DOHH2 (cell line): Measurements from ENCODE around the gene DIS3.

Experiments used
- H3F3A ChIP-seq: fragments of 200-600 bp; sonication (generic), shearing (Covaris generic); 2 replicates; pipeline ENCODE4 v1.6.0; 2016; ENCODE audit warnings: antibody characterized with exemption, mild to moderate bottlenecking; ENCODE audit not compliant: control insufficient read depth, insufficient read depth
- H3K27ac ChIP-seq: fragments of 200-600 bp; sonication (generic); 2 replicates; pipeline ENCODE4 v1.5.1; 2014; ENCODE audit warnings: low read depth, mild to moderate bottlenecking, low read length, moderate library complexity
- H3K27me3 ChIP-seq: fragments of 200-600 bp; sonication (generic); 2 replicates; pipeline ENCODE4 v1.6.1; 2014; ENCODE audit warnings: mild to moderate bottlenecking, low read length, mixed read lengths; ENCODE audit not compliant: control insufficient read depth
- H3K36me3 ChIP-seq: fragments of 200-600 bp; sonication (generic); 2 replicates; pipeline ENCODE4 v1.6.1; 2014; ENCODE audit warnings: mild to moderate bottlenecking, low read length, moderate library complexity, mixed read lengths; ENCODE audit not compliant: control insufficient read depth
- H3K4me1 ChIP-seq: fragments of 200-600 bp; sonication (generic); 2 replicates; pipeline ENCODE4 v1.6.1; 2014; ENCODE audit warnings: mild to moderate bottlenecking, low read length, mixed read lengths; ENCODE audit not compliant: control insufficient read depth
- H3K4me2 ChIP-seq: fragments of 200-600 bp; sonication (generic); 2 replicates; pipeline ENCODE4 v1.6.0; 2014; ENCODE audit warnings: mild to moderate bottlenecking, low read length, moderate library complexity
- H3K4me3 ChIP-seq: fragments of 200-600 bp; sonication (generic); 2 replicates; pipeline ENCODE4 v1.5.1; 2014; ENCODE audit warnings: mild to moderate bottlenecking, low read length, mixed read lengths
- H3K79me2 ChIP-seq: fragments of 200-600 bp; sonication (generic); 2 replicates; pipeline ENCODE4 v1.6.1; 2014; ENCODE audit warnings: mild to moderate bottlenecking, low read length, mixed read lengths; ENCODE audit not compliant: control insufficient read depth
- H3K9me2 ChIP-seq: fragments of 200-600 bp; sonication (generic); replicated peaks from 2 replicates; pipeline ENCODE4 v1.6.1; 2014; ENCODE audit warnings: mild to moderate bottlenecking, low read length, mixed read lengths; ENCODE audit not compliant: control insufficient read depth
- H3K9me3 ChIP-seq: fragments of 200-600 bp; sonication (generic); 2 replicates; pipeline ENCODE4 v1.6.1; 2014; ENCODE audit warnings: antibody characterized with exemption, low read length, mixed read lengths; ENCODE audit not compliant: control insufficient read depth, insufficient read depth
- H4K20me1 ChIP-seq: fragments of 200-600 bp; sonication (generic); 2 replicates; pipeline ENCODE4 v1.6.0; 2014; ENCODE audit warnings: low read depth, mild to moderate bottlenecking, antibody characterized with exemption, low read length, moderate library complexity; ENCODE audit not compliant: control insufficient read depth, insufficient read depth
- CTCF ChIP-seq: fragments of 200-600 bp; sonication (generic); IDR thresholded peaks from one replicate; pipeline ENCODE4 v1.5.1; 2014; ENCODE audit warnings: antibody characterized with exemption, mild to moderate bottlenecking, low read depth, low read length; ENCODE audit not compliant: poor library complexity, severe bottlenecking
- EZH2phosphoT487 ChIP-seq: fragments of 200-600 bp; sonication (generic); IDR thresholded peaks from 2 replicates; pipeline ENCODE4 v1.6.1; 2017; ENCODE audit warnings: borderline replicate concordance, mild to moderate bottlenecking, antibody characterized with exemption, low read length, moderate library complexity, mixed read lengths

DIS3 gene

GRCh38 chr13:72757792-72758535, 23.7 kb downstream of the DIS3 start:
- Histone ChIP-seq H3K4me1 (peaks cover 24% of the 10 kb centered on the region), H4K20me1 (0 out of 2 replicates have a peak, but pooled peaks cover 4% of the 10 kb centered on the region), H3F3A (peaks cover 17% of the 10 kb centered on the region), H3K79me2 (peaks cover 20% of the 10 kb centered on the region), H3K4me3 (no peak overlapping the region), H3K27me3 (no peaks in the 10 kb centered on the region), H3K9me2 (no peaks in the 10 kb centered on the region), H3K27ac (no peak overlapping the region), H3K9me3 (no peaks in the 10 kb centered on the region), H3K36me3 (peaks cover 89% of the 10 kb centered on the region), H3K4me2 (no peak overlapping the region)
- TF ChIP-seq CTCF (no peak), EZH2phosphoT487 (no peak)

- H3K36me3 ChIP-seq = peaks cover 90% of the 10 kb centered on the region
- peaks cover 57% of the 10 kb centered on the region for H3K79me2 ChIP-seq
- no peaks in the 10 kb centered on the region for H3K4me1 ChIP-seq
- TF ChIP-seq CTCF (no peak), EZH2phosphoT487 (no peak)
- no peak overlapping the region for H3K4me3 ChIP-seq
- H3K27me3 ChIP-seq = no peaks in the 10 kb centered on the region
- 0 out of 2 replicates have a peak, but pooled peaks cover 11% of the 10 kb centered on the region for H4K20me1 ChIP-seq
- no peaks in the 10 kb centered on the region for H3K9me2 ChIP-seq
- H3K27ac ChIP-seq = no peak overlapping the region
- peaks cover 15% of the 10 kb centered on the region for H3F3A ChIP-seq
- no peak overlapping the region for H3K4me2 ChIP-seq
- H3K9me3 ChIP-seq = no peaks in the 10 kb centered on the region
Observed at GRCh38 chr13:72754111-72754510, 27.6 kb downstream of the DIS3 start.

GRCh38 chr13:72751220-72751619, 30.5 kb downstream of the DIS3 start:
- TF ChIP-seq CTCF = no peak
- no peak for TF ChIP-seq EZH2phosphoT487
- Histone ChIP-seq H4K20me1 (peaks cover 8% of the 10 kb centered on the region; the same call in 1 of the 2 replicates), H3K36me3 (peaks cover 94% of the 10 kb centered on the region), H3K27me3 (no peaks in the 10 kb centered on the region), H3K79me2 (peaks cover 78% of the 10 kb centered on the region), H3K4me3 (no peak overlapping the region), H3K4me2 (no peak overlapping the region), H3K27ac (no peak overlapping the region), H3K9me3 (no peaks in the 10 kb centered on the region), H3K9me2 (no peaks in the 10 kb centered on the region), H3F3A (peaks cover 15% of the 10 kb centered on the region), H3K4me1 (no peaks in the 10 kb centered on the region)
